KMS-11 (cell line): Measurements from ENCODE around the gene SCN4B.

ENCODE experiments used
- H2AFZ ChIP-seq: fragments of 200-600 bp; sonication (generic); 2 replicates; pipeline ENCODE4 v1.6.1; 2016; ENCODE audit warnings: antibody characterized with exemption, mixed run types, low read depth
- H3K27ac ChIP-seq: fragments of 200-600 bp; sonication (generic); 2 replicates; pipeline ENCODE4 v1.6.1; 2016; ENCODE audit warnings: mild to moderate bottlenecking, mixed run types
- H3K27me3 ChIP-seq: fragments of 200-600 bp; sonication (generic); 2 replicates; pipeline ENCODE4 v1.6.1; 2017; ENCODE audit warnings: mild to moderate bottlenecking, low read depth, mixed run types, moderate library complexity; ENCODE audit not compliant: insufficient read depth
- H3K36me3 ChIP-seq: fragments of 200-600 bp; sonication (generic); 2 replicates; pipeline ENCODE4 v1.6.1; 2017; ENCODE audit warnings: mild to moderate bottlenecking, mixed run types; ENCODE audit not compliant: insufficient read depth
- H3K4me1 ChIP-seq: fragments of 200-600 bp; sonication (generic); 2 replicates; pipeline ENCODE4 v1.6.1; 2016; ENCODE audit warnings: mild to moderate bottlenecking, low read depth, mixed run types; ENCODE audit not compliant: poor library complexity, severe bottlenecking
- H3K4me2 ChIP-seq: fragments of 200-600 bp; sonication (generic); 2 replicates; pipeline ENCODE4 v1.7.0; 2016; ENCODE audit warnings: mild to moderate bottlenecking, mixed run types
- H3K4me3 ChIP-seq: fragments of 200-600 bp; sonication (generic); IDR thresholded peaks from 2 replicates; pipeline ENCODE4 v1.6.1; 2017; ENCODE audit warnings: low read depth, low read length, mixed read lengths; ENCODE audit not compliant: insufficient read depth
- H3K79me2 ChIP-seq: fragments of 200-600 bp; sonication (generic); 2 replicates; pipeline ENCODE4 v1.6.1; 2016; ENCODE audit warnings: low read depth, mixed run types; ENCODE audit not compliant: insufficient read depth
- H3K9ac ChIP-seq: fragments of 200-600 bp; sonication (generic); 2 replicates; pipeline ENCODE4 v1.6.1; 2016; ENCODE audit warnings: mild to moderate bottlenecking, mixed run types
- H4K20me1 ChIP-seq: fragments of 200-600 bp; sonication (generic); 2 replicates; pipeline ENCODE4 v1.6.1; 2016; ENCODE audit warnings: mild to moderate bottlenecking, mixed run types; ENCODE audit not compliant: insufficient read depth
- CTCF ChIP-seq: fragments of 200-600 bp; sonication (generic); conservative IDR thresholded peaks from 2 replicates; pipeline ENCODE4 v1.6.1; 2017; ENCODE audit warnings: low read depth, mild to moderate bottlenecking, antibody characterized with exemption, low read length, moderate library complexity, mixed read lengths

SCN4B gene

GRCh38 chr11:118152552-118153471 lies at the start of gene SCN4B:
Gene SCN4B (minus strand): TSS chr11:118152823. CDS start chr11:118152673, 150 bp downstream.
- no peak for TF ChIP-seq CTCF
- Histone ChIP-seq H3K36me3 (no peaks in the 10 kb centered on the region), H3K79me2 (no peaks in the 10 kb centered on the region), H3K4me3 (no peak within 1 kb of the TSS), H3K27me3 (peaks cover 8% of the 10 kb centered on the region; the same call in 1 of the 2 replicates), H4K20me1 (no peaks in the 10 kb centered on the region), H3K4me1 (no peaks in the 10 kb centered on the region), H2AFZ (no peak within 1 kb of the TSS), H3K27ac (no peak within 1 kb of the TSS), H3K9ac (no peak within 1 kb of the TSS), H3K4me2 (no peak within 1 kb of the TSS)

- no peaks in the 10 kb centered on the region for H3K79me2 ChIP-seq
- H4K20me1 ChIP-seq: no peaks in the 10 kb centered on the region
- H3K36me3 ChIP-seq: no peaks in the 10 kb centered on the region
Measured at GRCh38 chr11:118201966-118202365, 49.3 kb upstream of the SCN4B start.

GRCh38 chr11:118200901-118201680 lies 48.5 kb upstream of the SCN4B start:
- Histone ChIP-seq H4K20me1 (no peaks in the 10 kb centered on the region), H3K79me2 (no peaks in the 10 kb centered on the region), H3K4me1 (peaks cover 4% of the 10 kb centered on the region), H3K36me3 (no peaks in the 10 kb centered on the region), H3K27me3 (no peaks in the 10 kb centered on the region), H3K4me3 (no peak overlapping the region), H3K9ac (no peak overlapping the region), H3K4me2 (no peak overlapping the region), H2AFZ (no peak overlapping the region), H3K27ac (no peak overlapping the region)
- no peak for TF ChIP-seq CTCF

More at GRCh38 chr11:118201966-118202365, 49.3 kb upstream of the SCN4B start:
- no peaks in the 10 kb centered on the region for H3K27me3 ChIP-seq
- H3K9ac ChIP-seq: no peak overlapping the region
- peaks cover 9% of the 10 kb centered on the region for H3K4me1 ChIP-seq
- no peak overlapping the region for H3K4me2 ChIP-seq
- no peak overlapping the region for H2AFZ ChIP-seq
- H3K27ac ChIP-seq: no peak overlapping the region
- no peak for TF ChIP-seq CTCF
- no peak overlapping the region for H3K4me3 ChIP-seq

- Histone ChIP-seq H3K4me2 (no peak overlapping the region), H3K79me2 (no peaks in the 10 kb centered on the region), H3K36me3 (no peaks in the 10 kb centered on the region), H3K27me3 (no peaks in the 10 kb centered on the region), H3K4me1 (peaks cover 4% of the 10 kb centered on the region), H4K20me1 (no peaks in the 10 kb centered on the region), H2AFZ (no peak overlapping the region), H3K9ac (no peak overlapping the region), H3K27ac (no peak overlapping the region), H3K4me3 (no peak overlapping the region)
- TF ChIP-seq CTCF: no peak
Measured at GRCh38 chr11:118200497-118200896, 47.9 kb upstream of the SCN4B start.
